CD14-positive monocyte (primary cell): Measurements from ENCODE around the gene PDE11A. TPM values are rescaled to one million over a fixed set of nuclear protein-coding genes. Genes with fewer than 3 reads are reported as not detected.

Experiments
- DNase-seq, 3 donors: peaks; one replicate each; pipeline ENCODE4 v3.0.0-alpha.2; 2011 to 2022
- H2AFZ ChIP-seq: 2 replicates; pipeline ENCODE4 v1.6.0; 2012; ENCODE audit warnings: mild to moderate bottlenecking, low read depth, low read length, inconsistent platforms; ENCODE audit not compliant: insufficient read depth, poor library complexity, severe bottlenecking
- H3K27ac ChIP-seq, 2 donors: 1 replicate in 1 of 2; 2 replicates in 1 of 2; pipeline ENCODE4 v1.5.1; 2012 to 2013; ENCODE audit warnings: low read length in 2 of 2, control low read depth in 1 of 2, inconsistent platforms in 1 of 2, low read depth in 1 of 2, mild to moderate bottlenecking in 1 of 2
- H3K27me3 ChIP-seq, 2 donors: one replicate each; pipeline versions ENCODE4 v1.6.0 to v1.6.1; 2011 to 2013; ENCODE audit warnings: low read length in 2 of 2; ENCODE audit not compliant: control insufficient read depth in 2 of 2, insufficient read depth in 2 of 2
- H3K36me3 ChIP-seq, 2 donors: replicated peaks in 1 of 2; 1 replicate in 1 of 2; 2 replicates in 1 of 2; pipeline versions ENCODE4 v1.5.1 to v1.6.1; 2012 to 2013; ENCODE audit warnings: low read length in 2 of 2, control low read depth in 1 of 2, inconsistent platforms in 1 of 2, mild to moderate bottlenecking in 1 of 2; ENCODE audit not compliant: insufficient read depth in 2 of 2, control insufficient read depth in 1 of 2
- H3K4me1 ChIP-seq, 2 donors: 1 replicate in 1 of 2; 2 replicates in 1 of 2; pipeline versions ENCODE4 v1.5.1 to v1.6.1; 2012 to 2013; ENCODE audit warnings: low read length in 2 of 2, control low read depth in 1 of 2, inconsistent platforms in 1 of 2, mild to moderate bottlenecking in 1 of 2, moderate library complexity in 1 of 2; ENCODE audit not compliant: insufficient read depth in 2 of 2, control insufficient read depth in 1 of 2
- H3K4me2 ChIP-seq: replicated peaks from 2 replicates; pipeline ENCODE3; 2012; ENCODE audit warnings: low read length, moderate library complexity, mild to moderate bottlenecking; ENCODE audit not compliant: poor library complexity, severe bottlenecking; ENCODE audit errors: extremely low read depth
- H3K4me3 ChIP-seq, 3 experiments: fragments of 200-600 bp in 1 of 3; sonication (generic) in 1 of 3; replicated peaks in 1 of 3; 1 replicate in 2 of 3; 2 replicates in 1 of 3; pipeline ENCODE4 v1.5.1; 2011 to 2013; ENCODE audit warnings: low read length in 3 of 3, mild to moderate bottlenecking in 3 of 3, control low read depth in 2 of 3, low read depth in 2 of 3, inconsistent platforms in 1 of 3, moderate library complexity in 1 of 3
- H3K79me2 ChIP-seq: 2 replicates; pipeline ENCODE4 v1.6.0; 2012; ENCODE audit warnings: mild to moderate bottlenecking, control low read depth, inconsistent platforms, low read length, moderate library complexity; ENCODE audit not compliant: insufficient read depth
- H3K9ac ChIP-seq: 2 replicates; pipeline ENCODE4 v1.6.0; 2017; ENCODE audit warnings: low read length, mild to moderate bottlenecking; ENCODE audit not compliant: insufficient read depth, poor library complexity, severe bottlenecking
- H3K9me3 ChIP-seq, 2 donors: replicated peaks in 1 of 2; 1 replicate in 1 of 2; 2 replicates in 1 of 2; pipeline versions ENCODE4 v1.5.1 to v1.6.1; 2012 to 2013; ENCODE audit warnings: low read length in 2 of 2, control low read depth in 1 of 2; ENCODE audit not compliant: control insufficient read depth in 1 of 2, insufficient read depth in 1 of 2
- H4K20me1 ChIP-seq: 2 replicates; pipeline ENCODE4 v1.6.0; 2012; ENCODE audit warnings: mild to moderate bottlenecking, low read length, control low read depth, moderate library complexity; ENCODE audit not compliant: insufficient read depth
- H3K27ac Mint-ChIP-seq, 7 donors: one replicate each; pipeline ENCODE4 v1.8.0; 2020; ENCODE audit warnings: mild to moderate bottlenecking in 7 of 7, mixed read lengths in 7 of 7, moderate library complexity in 6 of 7, inconsistent platforms in 2 of 7
- H3K27me3 Mint-ChIP-seq, 3 donors: one replicate each; pipeline ENCODE4 v1.8.0; 2021 to 2022; ENCODE audit warnings: low read depth in 3 of 3, mild to moderate bottlenecking in 3 of 3, mixed read lengths in 3 of 3, moderate library complexity in 3 of 3, inconsistent platforms in 1 of 3
- H3K36me3 Mint-ChIP-seq, 2 donors: one replicate each; pipeline ENCODE4 v1.8.0; 2020; ENCODE audit warnings: mixed read lengths in 2 of 2, inconsistent platforms in 1 of 2, mild to moderate bottlenecking in 1 of 2
- H3K4me1 Mint-ChIP-seq: one replicate; pipeline ENCODE4 v1.8.0; 2020; ENCODE audit warnings: mild to moderate bottlenecking, mixed read lengths
- H3K4me3 Mint-ChIP-seq, 2 donors: one replicate each; pipeline ENCODE4 v1.8.0; 2020; ENCODE audit warnings: mild to moderate bottlenecking in 2 of 2, mixed read lengths in 2 of 2, moderate library complexity in 1 of 2
- H3K9me3 Mint-ChIP-seq, 7 donors: one replicate each; pipeline ENCODE4 v1.8.0; 2020 to 2022; ENCODE audit warnings: mixed read lengths in 7 of 7, mild to moderate bottlenecking in 6 of 7, moderate library complexity in 6 of 7, inconsistent platforms in 2 of 7
- CTCF ChIP-seq: fragments of 200-600 bp; IDR thresholded peaks from one replicate; pipeline ENCODE4 v1.8.0; 2022; ENCODE audit warnings: antibody characterized with exemption, mild to moderate bottlenecking
- WGBS: methylation state at CpG from one replicate; pipeline ENCODE4 v1.1.5; 2013; ENCODE audit warnings: missing lambda C conversion rate; ENCODE audit not compliant: insufficient coverage; 5-methylcytosine and 5-hydroxymethylcytosine counted together
- intact Hi-C, 2 donors: fragments of 100-400 bp; cut with micrococcal nuclease; formaldehyde crosslinking; loops; one replicate each; pipeline versions ENCODE4 v1.15.0 to v1.15.1; 2023
- polyA plus RNA-seq, 3 donors: library from polyadenylated mRNA; depleted of rRNA in 1 of 3; unstranded in 2 of 3; stranded (reverse) in 1 of 3; fragments of 300-500 nt in 2 of 3; fragments of >200 nt in 1 of 3; fragmentation: Illumina TruSeq in 2 of 3; gene quantifications; 1 replicate in 2 of 3; 2 replicates in 1 of 3; pipeline ENCODE4 v1.2.3, GENCODE V29; 2012 to 2021

PDE11A gene
- polyA plus RNA-seq, 3 donors: not detected

GRCh38 chr2:177721818-177722567 is 350.6 kb downstream of the PDE11A start:
- no peak for DNase-seq
- Histone ChIP-seq H3K27ac (no peak overlapping the region), H3K9ac (no peak overlapping the region), H3K4me2 (no peak overlapping the region), H3K79me2 (no peaks in the 10 kb centered on the region), H3K4me3 (no peak overlapping the region), H4K20me1 (no peaks in the 10 kb centered on the region), H2AFZ (no peak overlapping the region), H3K9me3 (no peaks in the 10 kb centered on the region), H3K36me3 (no peaks in the 10 kb centered on the region), H3K4me1 (no peaks in the 10 kb centered on the region), H3K27me3 (no peaks in the 10 kb centered on the region)
- H3K9me3 Mint-ChIP-seq: no peaks in the 10 kb centered on the region
- TF ChIP-seq CTCF: no peak
- H3K36me3 Mint-ChIP-seq: no peaks in the 10 kb centered on the region
- intact Hi-C loops: no loop called here
- WGBS: 100% methylated on average over 6 of the region's 11 CpGs
- no peak overlapping the region for H3K4me3 Mint-ChIP-seq
- peaks cover 1% of the 10 kb centered on the region for H3K4me1 Mint-ChIP-seq
- H3K27ac Mint-ChIP-seq: no peak overlapping the region
- H3K27me3 Mint-ChIP-seq: peaks cover 0 to 2% (median 0%) of the 10 kb centered on the region in 3 donors

GRCh38 chr2:177721087-177721486 is 351.5 kb downstream of the PDE11A start:
- Histone ChIP-seq H3K27ac (no peak overlapping the region), H3K4me1 (no peaks in the 10 kb centered on the region), H3K36me3 (no peaks in the 10 kb centered on the region), H3K9ac (no peak overlapping the region), H3K79me2 (no peaks in the 10 kb centered on the region), H3K27me3 (no peaks in the 10 kb centered on the region), H3K4me3 (no peak overlapping the region), H3K9me3 (no peaks in the 10 kb centered on the region), H3K4me2 (no peak overlapping the region), H4K20me1 (no peaks in the 10 kb centered on the region), H2AFZ (no peak overlapping the region)
- no peak for DNase-seq
- Mint-ChIP-seq H3K27me3 (peaks cover 0 to 2% (median 0%) of the 10 kb centered on the region in 3 donors), H3K36me3 (no peaks in the 10 kb centered on the region), H3K4me1 (peaks cover 1% of the 10 kb centered on the region), H3K27ac (no peak overlapping the region), H3K9me3 (no peaks in the 10 kb centered on the region), H3K4me3 (no peak overlapping the region)
- no peak for TF ChIP-seq CTCF
- intact Hi-C loops: no loop called here
- WGBS: no CpG with 5 or more reads among the region's 2 CpGs
